OCI-LY3 (cell line): Measurements from ENCODE around the gene KANSL1.

Experiments used
- EZH2phosphoT487 ChIP-seq: fragments of 200-600 bp; shearing (Covaris generic); IDR thresholded peaks from 2 replicates; pipeline ENCODE4 v1.6.1; 2018; ENCODE audit warnings: antibody characterized with exemption, mixed run types, low read depth
- TF ChIP-seq, protein P1 (sequence below): fragments of 200-600, 300-600 bp; sonication (generic); IDR thresholded peaks from 2 replicates; pipeline ENCODE4 v1.5.1; 2014; ENCODE audit warnings: antibody characterized with exemption, low read length, low read depth

GRCh38 chr17:45984368-45984767, 208.9 kb downstream of the KANSL1 start:
- TF ChIP-seq, protein P1, sequence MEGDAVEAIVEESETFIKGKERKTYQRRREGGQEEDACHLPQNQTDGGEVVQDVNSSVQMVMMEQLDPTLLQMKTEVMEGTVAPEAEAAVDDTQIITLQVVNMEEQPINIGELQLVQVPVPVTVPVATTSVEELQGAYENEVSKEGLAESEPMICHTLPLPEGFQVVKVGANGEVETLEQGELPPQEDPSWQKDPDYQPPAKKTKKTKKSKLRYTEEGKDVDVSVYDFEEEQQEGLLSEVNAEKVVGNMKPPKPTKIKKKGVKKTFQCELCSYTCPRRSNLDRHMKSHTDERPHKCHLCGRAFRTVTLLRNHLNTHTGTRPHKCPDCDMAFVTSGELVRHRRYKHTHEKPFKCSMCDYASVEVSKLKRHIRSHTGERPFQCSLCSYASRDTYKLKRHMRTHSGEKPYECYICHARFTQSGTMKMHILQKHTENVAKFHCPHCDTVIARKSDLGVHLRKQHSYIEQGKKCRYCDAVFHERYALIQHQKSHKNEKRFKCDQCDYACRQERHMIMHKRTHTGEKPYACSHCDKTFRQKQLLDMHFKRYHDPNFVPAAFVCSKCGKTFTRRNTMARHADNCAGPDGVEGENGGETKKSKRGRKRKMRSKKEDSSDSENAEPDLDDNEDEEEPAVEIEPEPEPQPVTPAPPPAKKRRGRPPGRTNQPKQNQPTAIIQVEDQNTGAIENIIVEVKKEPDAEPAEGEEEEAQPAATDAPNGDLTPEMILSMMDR, result no peak
- TF ChIP-seq EZH2phosphoT487, result no peak
